GM18520 (cell line): ENCODE measurements around the gene TRDN.
"Not testable (repeated sequence)": the region's sequence is repeated elsewhere in the genome, so short reads cannot be mapped to it uniquely, and the experiment has no call there.

Experiments
- ATAC-seq: cut with Tn5 transposase; IDR thresholded peaks from one replicate; pipeline ENCODE4 v1.9.1; 2021; ENCODE audit not compliant: unreplicated experiment

TRDN gene

GRCh38 chr6:123565529-123565928 is 71.2 kb downstream of the TRDN start:
- no peak for ATAC-seq

- no peak for ATAC-seq
These were observed 72.4 kb downstream of the TRDN start for GRCh38 chr6:123564361-123564760.

- no peak for ATAC-seq
These were observed 74.1 kb downstream of the TRDN start for GRCh38 chr6:123562677-123563076.

- ATAC-seq = no peak
These were observed 74.5 kb downstream of the TRDN start for GRCh38 chr6:123562264-123562663.

- not testable (repeated sequence) for ATAC-seq
These were observed 76.9 kb downstream of the TRDN start for GRCh38 chr6:123559816-123560215.

GRCh38 chr6:123557474-123557873 is 79.3 kb downstream of the TRDN start:
- ATAC-seq = not testable (repeated sequence)

GRCh38 chr6:123551939-123552707 is 84.6 kb downstream of the TRDN start:
- no peak for ATAC-seq

- no peak for ATAC-seq
These were observed 86.6 kb downstream of the TRDN start for GRCh38 chr6:123550052-123550617.

- ATAC-seq = no peak
These were observed 87.3 kb downstream of the TRDN start for GRCh38 chr6:123549476-123549875.

GRCh38 chr6:123547216-123547978 is 89.4 kb downstream of the TRDN start:
- no peak for ATAC-seq

- no peak for ATAC-seq
These were observed 90.2 kb downstream of the TRDN start for GRCh38 chr6:123546537-123546936.

- ATAC-seq = no peak
These were observed 95.3 kb downstream of the TRDN start for GRCh38 chr6:123541462-123541861.

GRCh38 chr6:123533862-123534648 is 102.7 kb downstream of the TRDN start:
- no peak for ATAC-seq

GRCh38 chr6:123529843-123530242 is 106.9 kb downstream of the TRDN start:
- no peak for ATAC-seq

GRCh38 chr6:123529058-123529457 is 107.7 kb downstream of the TRDN start:
- no peak for ATAC-seq

- no peak for ATAC-seq
These were observed 109.3 kb downstream of the TRDN start for GRCh38 chr6:123527406-123527805.

GRCh38 chr6:123526128-123526527 is 110.6 kb downstream of the TRDN start:
- no peak for ATAC-seq

- no peak for ATAC-seq
These were observed 112.0 kb downstream of the TRDN start for GRCh38 chr6:123524781-123525180.

GRCh38 chr6:123520217-123520616 is 116.5 kb downstream of the TRDN start:
- ATAC-seq = no peak

GRCh38 chr6:123519189-123519505 is 117.6 kb downstream of the TRDN start:
- ATAC-seq = no peak

GRCh38 chr6:123518441-123519188 is 118.1 kb downstream of the TRDN start:
- no peak for ATAC-seq
